ENCODE measurements around the gene ZNF124. TPM values are rescaled to one million over a fixed set of nuclear protein-coding genes. Genes with fewer than 3 reads are reported as not detected.

The ZNF124 gene
- total and polyA plus RNA-seq, 2 of the 13 experiments (the other 11 are each of a cell fraction or from before 2014, with no cell fraction given) = 9.7 to 134 TPM

GRCh38 chr1:247172996-247173395 is 1.2 kb upstream of the ZNF124 start:
- no peaks in the 10 kb centered on the region for H3K9me3 ChIP-seq (ENCODE audit: low read length)
- peaks cover 0 to 3% of the 10 kb centered on the region in 2 experiments; a peak in 1 of 5 replicates for H3K36me3 ChIP-seq (replicated peaks in 1 of 2; ENCODE audit: control insufficient read depth in 1 of 2, insufficient read depth in 2 of 2, low read length in 2 of 2)
- no TSS peak for BruUV-seq (replicated peaks)
- no peak for FAIRE-seq
- POLR2A ChIA-PET = no interaction called here
- no peak overlapping the region for H3K9ac ChIP-seq (ENCODE audit: insufficient read depth, low read depth, low read length)
- peaks cover 12% of the 10 kb centered on the region for H3K4me1 ChIP-seq (ENCODE audit: insufficient read depth, low read length)
- ATAC-seq = no peak
- H3K27me3 ChIP-seq (ENCODE audit: control insufficient read depth in 1 of 2, insufficient read depth in 2 of 2, low read length in 2 of 2) = peaks cover 0 to 9% of the 10 kb centered on the region in 2 experiments; a peak in 1 of 5 replicates
- CTCF ChIA-PET (ENCODE audit: low intra/inter-chr PET ratio, low total read pairs) = no interaction called here
- 29% methylated on average over 4 of the region's 4 CpGs for WGBS (ENCODE audit: low lambda C conversion rate)
- no peak overlapping the region for H3K27ac ChIP-seq (ENCODE audit: extremely low read length, insufficient read depth, low read length)
- in situ Hi-C loops (cut with HindIII; ENCODE audit: extremely low pct_ligation_motif_present, low pct_unique_long_range_greater_than_20kb) (no loop called here), intact Hi-C loops (cut with micrococcal nuclease; ENCODE audit: unreplicated experiment) (no loop called here)
- no peak overlapping the region for H3K4me3 ChIP-seq (replicated peaks in 1 of 3; ENCODE audit: insufficient read depth in 1 of 3, low read depth in 2 of 3, low read length in 3 of 3)
- no peak for DNase-seq (ENCODE audit: low spot score)
- H4K20me1 ChIP-seq (ENCODE audit: insufficient read depth, low read length) = 0 out of 2 replicates have a peak, but pooled peaks cover 7% of the 10 kb centered on the region
- H3K79me2 ChIP-seq (ENCODE audit: insufficient read depth, low read length) = peaks cover 16% of the 10 kb centered on the region
- H2AFZ ChIP-seq (ENCODE audit: low read length) = no peak overlapping the region
- no peak overlapping the region for H3K4me2 ChIP-seq (ENCODE audit: low read depth, low read length)
- TF ChIP-seq GATAD2A (CRISPR knock-in tag; IDR thresholded peaks at IDR 0.05) (no peak), ZNF761 (CRISPR knock-in tag; conservative IDR thresholded peaks at IDR 0.05) (no peak), NPAS2 (CRISPR knock-in tag; IDR thresholded peaks at IDR 0.05; ENCODE audit: borderline replicate concordance) (no peak), THAP11 (CRISPR knock-in tag; IDR thresholded peaks at IDR 0.05) (no peak), MAZ (IDR thresholded peaks at IDR 0.05; ENCODE audit: borderline replicate concordance, low read depth, low read length) (no peak), MAZ (CRISPR knock-in tag; IDR thresholded peaks at IDR 0.05; ENCODE audit: low read depth) (no peak), ATF7-NPFF (CRISPR knock-in tag; IDR thresholded peaks at IDR 0.05; ENCODE audit: low read depth) (no peak), CREB1 (IDR thresholded peaks at IDR 0.05) (no peak), CREB1 (CRISPR knock-in tag; IDR thresholded peaks at IDR 0.05) (no peak), ZNF646 (CRISPR knock-in tag; IDR thresholded peaks at IDR 0.05) (no peak), PRDM10 (CRISPR knock-in tag; IDR thresholded peaks at IDR 0.05; ENCODE audit: low read depth) (no peak), ZNF879 (CRISPR knock-in tag; IDR thresholded peaks at IDR 0.05) (no peak), GRHL1 (CRISPR knock-in tag; conservative IDR thresholded peaks at IDR 0.05) (no peak), FOXA1 (IDR thresholded peaks at IDR 0.05) (no peak), FOXA1 (CRISPR knock-in tag; IDR thresholded peaks at IDR 0.05) (no peak)

Measured in HepG2 (cell line).